ENCODE results near the gene LHFPL6. TPM values are rescaled to one million over a fixed set of nuclear protein-coding genes. Genes with fewer than 3 reads are reported as not detected.

Gene LHFPL6
- total RNA-seq = 49.1 TPM

- DNase-seq (ENCODE audit: low spot score) = peak; percentile 84
Measured at GRCh38 chr13:39602614-39603366, at the start of gene LHFPL6. Gene LHFPL6 (minus strand): TSS chr13:39603193.

GRCh38 chr13:39646122-39646521 is 43.1 kb upstream of the LHFPL6 start:
- no peak for DNase-seq (ENCODE audit: low spot score)

- no peak for DNase-seq (ENCODE audit: low spot score)
Measured at GRCh38 chr13:39641645-39642044, 38.7 kb upstream of the LHFPL6 start.

- no peak for DNase-seq (ENCODE audit: low spot score)
Measured at GRCh38 chr13:39637890-39638289, 34.9 kb upstream of the LHFPL6 start.

GRCh38 chr13:39635564-39635963 is 32.6 kb upstream of the LHFPL6 start:
- DNase-seq (ENCODE audit: low spot score) = no peak

- no peak for DNase-seq (ENCODE audit: low spot score)
Measured at GRCh38 chr13:39632994-39633393, 30.0 kb upstream of the LHFPL6 start.

- DNase-seq (ENCODE audit: low spot score) = no peak
Measured at GRCh38 chr13:39631307-39631706, 28.3 kb upstream of the LHFPL6 start.

GRCh38 chr13:39623466-39623865 is 20.5 kb upstream of the LHFPL6 start:
- DNase-seq (ENCODE audit: low spot score) = no peak

- DNase-seq (ENCODE audit: low spot score) = no peak
Measured at GRCh38 chr13:39618561-39618960, 15.6 kb upstream of the LHFPL6 start.

GRCh38 chr13:39616087-39616694 is 13.2 kb upstream of the LHFPL6 start:
- DNase-seq (ENCODE audit: low spot score) = peak; percentile 54

GRCh38 chr13:39612023-39612637 is 9.1 kb upstream of the LHFPL6 start:
- peak; percentile 78 for DNase-seq (ENCODE audit: low spot score)

- no peak for DNase-seq (ENCODE audit: low spot score)
Measured at GRCh38 chr13:39607876-39608275, 4.9 kb upstream of the LHFPL6 start.

GRCh38 chr13:39605677-39606320 is 2.8 kb upstream of the LHFPL6 start:
- no peak for DNase-seq (ENCODE audit: low spot score)

- DNase-seq (ENCODE audit: low spot score) = no peak
Measured at GRCh38 chr13:39604756-39605155, 1.8 kb upstream of the LHFPL6 start.

- DNase-seq (ENCODE audit: low spot score) = no peak
Measured at GRCh38 chr13:39603424-39603947, 493 bp upstream of the LHFPL6 start.

GRCh38 chr13:39602277-39602613 is 748 bp downstream of the LHFPL6 start:
- DNase-seq (ENCODE audit: low spot score) = no peak

- no peak for DNase-seq (ENCODE audit: low spot score)
Measured at GRCh38 chr13:39601636-39602035, 1.4 kb downstream of the LHFPL6 start.

GRCh38 chr13:39600766-39601165 is 2.2 kb downstream of the LHFPL6 start:
- no peak for DNase-seq (ENCODE audit: low spot score)

- DNase-seq (ENCODE audit: low spot score) = no peak
Measured at GRCh38 chr13:39599842-39600241, 3.2 kb downstream of the LHFPL6 start.

- no peak for DNase-seq (ENCODE audit: low spot score)
Measured at GRCh38 chr13:39599012-39599411, 4.0 kb downstream of the LHFPL6 start.

GRCh38 chr13:39597838-39598237 is 5.2 kb downstream of the LHFPL6 start:
- DNase-seq (ENCODE audit: low spot score) = no peak

GRCh38 chr13:39596685-39597084 is 6.3 kb downstream of the LHFPL6 start:
- DNase-seq (ENCODE audit: low spot score) = no peak
